Activated B cell treated with CpG ODN at 0.5 μM for 24 hours (primary cell): ENCODE data around the gene LIPI. TPM values are rescaled to one million over a fixed set of nuclear protein-coding genes. Genes with fewer than 3 reads are reported as not detected.

Source experiments
- ATAC-seq: fragments of 200-7000 bp; cut with Tn5 transposase; one replicate; pipeline ENCODE4 v1.10.0; 2021; ENCODE audit warnings: low read depth, mild to moderate bottlenecking, moderate library complexity
- CTCF ChIA-PET: fragments of 350-600 bp; sonication (Branson Sonifier 250); formaldehyde crosslinking; loops from one replicate; lab custom pipeline; 2021; ENCODE audit warnings: antibody characterized with exemption; lab: Charles Lee
- POLR2A ChIA-PET: fragments of 350-600 bp; sonication (Branson Sonifier 250); formaldehyde crosslinking; loops from one replicate; lab custom pipeline; 2021; ENCODE audit warnings: antibody characterized with exemption; lab: Charles Lee
- DNase-seq: peaks from one replicate; pipeline ENCODE4 v3.0.0; 2022
- H3K27ac Mint-ChIP-seq: one replicate; pipeline ENCODE4 v1.8.0; 2020; ENCODE audit warnings: mixed read lengths
- H3K27me3 Mint-ChIP-seq: one replicate; pipeline ENCODE4 v1.8.0; 2021; ENCODE audit warnings: mixed read lengths
- H3K36me3 Mint-ChIP-seq: one replicate; pipeline ENCODE4 v1.8.0; 2021; ENCODE audit warnings: low read depth, mixed read lengths
- H3K4me1 Mint-ChIP-seq: one replicate; pipeline ENCODE4 v1.8.0; 2021; ENCODE audit warnings: mixed read lengths
- H3K4me3 Mint-ChIP-seq: one replicate; pipeline ENCODE4 v1.8.0; 2020; ENCODE audit warnings: mild to moderate bottlenecking, mixed read lengths
- H3K9me3 Mint-ChIP-seq: one replicate; pipeline ENCODE4 v1.8.0; 2020; ENCODE audit warnings: mixed read lengths
- intact Hi-C: fragments of 100-400 bp; cut with micrococcal nuclease; formaldehyde crosslinking; loops from one replicate; pipeline ENCODE4 v1.15.1; 2024
- total RNA-seq: library from RNA; stranded (reverse); gene quantifications from 2 replicates; pipeline ENCODE4 v1.2.3, GENCODE V29; 2022
- TF ChIP-seq, protein P1 (sequence below): fragments of 200-600 bp; IDR thresholded peaks from one replicate; pipeline ENCODE4 v1.8.0; 2022; ENCODE audit warnings: antibody characterized with exemption, mild to moderate bottlenecking

LIPI gene
- total RNA-seq, 1 donor from 2014 or later = not detected

DNA sequence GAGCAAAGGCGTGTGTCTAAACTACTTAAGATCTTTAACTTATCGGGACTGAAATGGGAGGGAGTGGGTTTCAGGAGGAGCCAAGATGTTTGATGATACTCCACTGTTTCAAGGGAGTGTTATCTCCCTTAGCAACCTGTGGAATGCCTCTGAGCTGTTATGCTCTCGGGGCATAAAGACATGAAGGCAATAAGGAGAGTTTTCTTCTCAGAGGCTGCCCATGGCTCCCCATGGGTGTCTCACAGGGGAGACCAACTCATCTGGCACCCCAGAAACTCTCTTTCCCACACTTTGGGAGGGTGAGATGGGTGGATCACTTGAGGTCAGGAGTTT lies 130.0 kb downstream of the LIPI start:
- ChIA-PET CTCF (no interaction called here), POLR2A (no interaction called here)
- TF ChIP-seq, protein P1, sequence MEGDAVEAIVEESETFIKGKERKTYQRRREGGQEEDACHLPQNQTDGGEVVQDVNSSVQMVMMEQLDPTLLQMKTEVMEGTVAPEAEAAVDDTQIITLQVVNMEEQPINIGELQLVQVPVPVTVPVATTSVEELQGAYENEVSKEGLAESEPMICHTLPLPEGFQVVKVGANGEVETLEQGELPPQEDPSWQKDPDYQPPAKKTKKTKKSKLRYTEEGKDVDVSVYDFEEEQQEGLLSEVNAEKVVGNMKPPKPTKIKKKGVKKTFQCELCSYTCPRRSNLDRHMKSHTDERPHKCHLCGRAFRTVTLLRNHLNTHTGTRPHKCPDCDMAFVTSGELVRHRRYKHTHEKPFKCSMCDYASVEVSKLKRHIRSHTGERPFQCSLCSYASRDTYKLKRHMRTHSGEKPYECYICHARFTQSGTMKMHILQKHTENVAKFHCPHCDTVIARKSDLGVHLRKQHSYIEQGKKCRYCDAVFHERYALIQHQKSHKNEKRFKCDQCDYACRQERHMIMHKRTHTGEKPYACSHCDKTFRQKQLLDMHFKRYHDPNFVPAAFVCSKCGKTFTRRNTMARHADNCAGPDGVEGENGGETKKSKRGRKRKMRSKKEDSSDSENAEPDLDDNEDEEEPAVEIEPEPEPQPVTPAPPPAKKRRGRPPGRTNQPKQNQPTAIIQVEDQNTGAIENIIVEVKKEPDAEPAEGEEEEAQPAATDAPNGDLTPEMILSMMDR = no peak
- Mint-ChIP-seq H3K27me3 (no peaks in the 10 kb centered on the region), H3K4me3 (no peak overlapping the region), H3K4me1 (peaks cover 3% of the 10 kb centered on the region), H3K36me3 (no peaks in the 10 kb centered on the region), H3K27ac (no peak overlapping the region), H3K9me3 (peaks cover 10% of the 10 kb centered on the region)
- intact Hi-C loops = no loop called here
- ATAC-seq (no peak), DNase-seq (no peak)

DNA sequence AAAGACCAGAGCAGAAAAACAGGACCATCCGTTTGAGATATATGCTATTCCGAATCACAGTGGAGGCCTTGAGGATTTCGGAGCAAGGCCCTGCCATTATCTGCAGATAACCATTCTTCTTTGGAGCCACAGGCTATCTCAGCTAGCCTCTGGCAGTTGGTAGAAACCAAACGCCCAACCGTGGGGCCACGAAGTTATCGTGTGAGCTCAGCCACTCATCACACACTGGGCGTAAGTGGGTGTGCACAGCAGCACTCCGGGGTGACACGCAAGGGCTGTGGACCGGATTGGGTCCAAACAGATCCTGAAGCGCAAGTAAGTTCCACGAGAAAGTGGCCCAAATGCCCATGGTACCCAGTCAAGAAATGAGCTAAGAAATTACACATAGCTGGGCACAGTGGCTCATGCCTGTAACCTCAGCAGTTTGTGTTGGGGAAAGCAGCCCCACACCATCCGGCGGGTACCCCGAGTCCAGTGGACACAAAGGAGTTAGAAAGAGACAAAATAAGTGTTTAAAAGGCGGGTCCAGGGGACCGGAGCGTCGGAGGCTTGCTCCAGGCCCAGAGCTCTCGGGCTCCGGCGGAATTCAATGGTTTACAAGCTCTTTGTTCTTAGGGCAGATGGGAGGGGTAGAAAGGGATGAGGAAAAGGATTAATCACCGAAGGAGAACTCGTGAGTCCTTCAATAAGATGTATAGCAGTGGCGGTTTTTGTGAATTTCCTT lies 130.6 kb downstream of the LIPI start:
- intact Hi-C loops = no loop called here
- no peaks in the 10 kb centered on the region for H3K27me3 Mint-ChIP-seq
- H3K27ac Mint-ChIP-seq = no peak overlapping the region
- DNase-seq (no peak), ATAC-seq (no peak)
- no peak overlapping the region for H3K4me3 Mint-ChIP-seq
- peaks cover 3% of the 10 kb centered on the region for H3K4me1 Mint-ChIP-seq
- CTCF ChIA-PET = no interaction called here
- POLR2A ChIA-PET = no interaction called here
- TF ChIP-seq, protein P1 = no peak
- H3K9me3 Mint-ChIP-seq = peaks cover 10% of the 10 kb centered on the region
- H3K36me3 Mint-ChIP-seq = no peaks in the 10 kb centered on the region

DNA sequence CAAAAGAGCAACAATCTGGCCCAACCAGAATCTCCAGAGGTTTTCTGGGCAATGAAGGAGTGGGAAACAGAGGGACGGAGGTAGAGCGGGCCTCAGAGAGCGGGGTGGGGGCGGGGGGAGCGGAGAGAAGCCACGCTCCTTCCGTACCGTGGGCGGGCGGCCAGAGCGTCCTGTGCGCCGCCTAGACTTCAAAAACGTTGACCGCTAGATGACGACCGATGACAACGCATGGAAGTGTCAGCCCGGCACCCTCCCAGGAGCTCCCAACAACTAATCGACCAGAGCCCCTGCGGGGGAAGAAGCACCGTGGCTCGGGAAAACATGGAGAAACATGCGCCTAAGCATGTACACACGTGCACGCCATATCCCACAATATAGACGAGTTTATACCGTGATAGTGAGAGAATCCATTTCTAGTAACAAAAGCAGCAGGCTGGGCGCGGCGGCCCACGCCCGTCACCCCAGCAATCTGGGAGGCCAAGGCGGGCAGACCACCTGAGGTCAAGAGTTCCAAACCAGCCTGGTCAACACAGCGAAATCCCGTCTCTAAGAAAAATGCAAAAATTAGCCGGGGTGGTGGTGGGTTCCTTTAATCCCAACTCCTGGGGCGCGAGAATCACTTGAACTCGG lies 131.9 kb downstream of the LIPI start:
- H3K9me3 Mint-ChIP-seq = peaks cover 10% of the 10 kb centered on the region
- CTCF ChIA-PET = no interaction called here
- no peak for ATAC-seq

DNA sequence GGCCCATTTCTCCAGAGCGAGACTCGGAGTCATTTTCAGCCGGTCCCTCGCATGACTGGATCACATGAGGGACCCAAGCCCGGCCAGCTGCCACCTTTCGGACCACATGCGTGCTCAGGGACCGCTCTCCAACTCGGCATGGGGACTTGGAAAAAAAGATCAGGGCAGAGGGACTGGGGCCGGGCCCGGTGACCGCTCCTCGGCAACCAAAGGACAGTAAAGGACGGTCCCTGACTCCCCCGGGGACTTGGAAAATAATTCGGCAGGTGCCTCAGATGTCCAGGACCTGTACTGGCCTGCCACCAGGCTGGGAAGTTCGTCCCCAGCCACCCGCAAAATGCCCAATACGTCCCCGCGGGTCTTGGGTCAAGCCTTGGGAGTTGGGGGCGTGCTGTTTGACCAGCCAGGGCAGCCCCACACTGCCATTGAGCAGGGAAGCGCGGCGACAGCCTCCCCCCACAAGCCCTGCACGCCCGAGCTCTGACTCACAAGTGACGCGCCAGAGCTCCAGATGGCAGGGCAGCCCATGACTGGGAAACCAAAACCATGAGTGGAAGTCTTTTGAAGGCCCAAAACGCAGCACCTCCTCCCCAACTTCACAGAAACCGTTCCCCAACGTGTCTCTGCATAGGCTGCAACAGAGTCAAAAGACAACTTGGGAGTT lies 134.5 kb downstream of the LIPI start:
- Mint-ChIP-seq H3K27ac (no peak overlapping the region), H3K36me3 (no peaks in the 10 kb centered on the region)

More for the DNA sequence above, 131.9 kb downstream of the LIPI start:
- TF ChIP-seq, protein P1 = no peak
- no peaks in the 10 kb centered on the region for H3K36me3 Mint-ChIP-seq
- H3K27me3 Mint-ChIP-seq = no peaks in the 10 kb centered on the region
- intact Hi-C loops = no loop called here
- no peak for DNase-seq
- POLR2A ChIA-PET = no interaction called here
- peaks cover 3% of the 10 kb centered on the region for H3K4me1 Mint-ChIP-seq
- H3K27ac Mint-ChIP-seq = no peak overlapping the region
- H3K4me3 Mint-ChIP-seq = no peak overlapping the region

More for the DNA sequence above, 134.5 kb downstream of the LIPI start:
- ATAC-seq (no peak), DNase-seq (no peak)
- Mint-ChIP-seq H3K4me3 (no peak overlapping the region), H3K4me1 (peaks cover 3% of the 10 kb centered on the region), H3K9me3 (peaks cover 8% of the 10 kb centered on the region), H3K27me3 (no peaks in the 10 kb centered on the region)
- TF ChIP-seq, protein P1 = no peak
- intact Hi-C loops = no loop called here
- ChIA-PET CTCF (no interaction called here), POLR2A (no interaction called here)
